Heart left ventricle (tissue), 13 donors: ENCODE results near the gene CKAP4.

Experiments used
- POLR2A ChIP-seq, 2 donors: fragments of 450-650 bp; IDR thresholded peaks; one replicate each; pipeline ENCODE4 v1.6.1; 2017; ENCODE audit warnings: antibody characterized with exemption in 2 of 2, mild to moderate bottlenecking in 2 of 2, moderate library complexity in 2 of 2
- TF ChIP-seq, protein P1 (sequence below), 12 donors: fragments of 200-600 bp; sonication (generic) in 4 of 12; IDR thresholded peaks; one replicate each; pipeline versions ENCODE4 v1.5.0 to v1.8.0; 2018 to 2022; ENCODE audit warnings: antibody characterized with exemption in 12 of 12, mild to moderate bottlenecking in 5 of 12
- donor health status: ischemic (EF 13 %, LVEDD 7.1; RV severe dilation, severe dysfunction).
- donor health status: DM: no; HTN: yes; CAD: no.
- donor health status: DM: no; HTN: no; CAD: no.
- donor health status: ischemic (EF 25% LVEDD 6.9; RV normal size, moderate dysfunction).
- donor health status: ischemic (EF 25% LVEDD 5.7; RV mildly dilated, moderate dysfunction).
- donor health status: ischemic (EF 35%, LVEDD 5.7; RV mildly dilated, moderate dysfunction).
- donor health status: nonischemic (EF 11% LVEDD 7.7; RV severe dilation, severe dysfunction).
- donor health status: DM: yes; HTN: yes; CAD: no.
- donor health status: PGD.
- donor health status: ischemic (EF 29% LVEDD 5.4; RV normal size, mild dysfunction).
- donor health status: nonischemic (EF 23%, LVEDD 6.1; RV moderate dilation, normal function).

GRCh38 chr12:106219043-106219442 is 28.8 kb downstream of the CKAP4 start:
- no peak for TF ChIP-seq POLR2A (IDR thresholded peaks at IDR 0.05)
- TF ChIP-seq, protein P1, sequence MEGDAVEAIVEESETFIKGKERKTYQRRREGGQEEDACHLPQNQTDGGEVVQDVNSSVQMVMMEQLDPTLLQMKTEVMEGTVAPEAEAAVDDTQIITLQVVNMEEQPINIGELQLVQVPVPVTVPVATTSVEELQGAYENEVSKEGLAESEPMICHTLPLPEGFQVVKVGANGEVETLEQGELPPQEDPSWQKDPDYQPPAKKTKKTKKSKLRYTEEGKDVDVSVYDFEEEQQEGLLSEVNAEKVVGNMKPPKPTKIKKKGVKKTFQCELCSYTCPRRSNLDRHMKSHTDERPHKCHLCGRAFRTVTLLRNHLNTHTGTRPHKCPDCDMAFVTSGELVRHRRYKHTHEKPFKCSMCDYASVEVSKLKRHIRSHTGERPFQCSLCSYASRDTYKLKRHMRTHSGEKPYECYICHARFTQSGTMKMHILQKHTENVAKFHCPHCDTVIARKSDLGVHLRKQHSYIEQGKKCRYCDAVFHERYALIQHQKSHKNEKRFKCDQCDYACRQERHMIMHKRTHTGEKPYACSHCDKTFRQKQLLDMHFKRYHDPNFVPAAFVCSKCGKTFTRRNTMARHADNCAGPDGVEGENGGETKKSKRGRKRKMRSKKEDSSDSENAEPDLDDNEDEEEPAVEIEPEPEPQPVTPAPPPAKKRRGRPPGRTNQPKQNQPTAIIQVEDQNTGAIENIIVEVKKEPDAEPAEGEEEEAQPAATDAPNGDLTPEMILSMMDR (IDR thresholded peaks at IDR 0.05): no peak
